Heart right ventricle (tissue), 16 donors: ENCODE data around the gene AJM1. TPM values are rescaled to one million over a fixed set of nuclear protein-coding genes. Genes with fewer than 3 reads are reported as not detected.

ENCODE experiments used
- ATAC-seq, 8 donors: fragments of 200-7000 bp; cut with Tn5 transposase; one replicate each; pipeline ENCODE4 v1.9.1; 2020; ENCODE audit warnings: mild to moderate bottlenecking in 8 of 8, moderate library complexity in 8 of 8, moderate number of reproducible peaks in 1 of 8
- DNase-seq, 2 donors: peaks; one replicate each; pipeline ENCODE4 v3.0.0-alpha.2; 2020
- H3K27ac ChIP-seq, 10 donors: fragments of 200-600 bp; sonication (generic) in 2 of 10; one replicate each; pipeline versions ENCODE4 v1.5.0 to v1.8.0; 2020 to 2022; ENCODE audit warnings: mild to moderate bottlenecking in 3 of 10
- H3K27me3 ChIP-seq, 7 donors: fragments of 200-600 bp; one replicate each; pipeline ENCODE4 v1.8.0; 2021 to 2022; ENCODE audit warnings: mild to moderate bottlenecking in 2 of 7
- H3K36me3 ChIP-seq, 9 donors: fragments of 200-600 bp; sonication (generic) in 1 of 9; one replicate each; pipeline versions ENCODE4 v1.5.0 to v1.8.0; 2020 to 2022; ENCODE audit warnings: mild to moderate bottlenecking in 2 of 9
- H3K4me1 ChIP-seq, 9 donors: fragments of 200-600 bp; sonication (generic) in 1 of 9; one replicate each; pipeline versions ENCODE4 v1.5.0 to v1.8.0; 2020 to 2022; ENCODE audit warnings: mild to moderate bottlenecking in 4 of 9
- H3K4me3 ChIP-seq, 10 donors: fragments of 200-600 bp; sonication (generic) in 2 of 10; one replicate each; pipeline versions ENCODE4 v1.5.0 to v1.8.0; 2020 to 2022; ENCODE audit warnings: mild to moderate bottlenecking in 7 of 10, moderate library complexity in 2 of 10
- H3K9me3 ChIP-seq, 11 donors: fragments of 200-600 bp in 10 of 11; sonication (generic) in 2 of 11; one replicate each; pipeline versions ENCODE4 v1.5.0 to v1.8.0; 2013 to 2022; ENCODE audit warnings: mild to moderate bottlenecking in 2 of 11, control low read depth in 1 of 11, moderate library complexity in 1 of 11
- CTCF ChIP-seq, 9 donors: fragments of 200-600 bp; sonication (generic) in 2 of 9; IDR thresholded peaks; one replicate each; pipeline versions ENCODE4 v1.5.0 to v1.8.0; 2021 to 2022; ENCODE audit warnings: antibody characterized with exemption in 9 of 9, mild to moderate bottlenecking in 5 of 9, moderate library complexity in 1 of 9
- WGBS, 2 donors: extraction: QIAGEN DNeasy Blood & Tissue Kit; methylation state at CpG; one replicate each; pipeline ENCODE4 v1.1.7; 2013; ENCODE audit warnings: inconsistent platforms in 1 of 2; 5-methylcytosine and 5-hydroxymethylcytosine counted together
- intact Hi-C, 10 donors: fragments of 100-400 bp; cut with DNase I; formaldehyde crosslinking; loops; one replicate each; pipeline versions ENCODE4 v1.11.1 to v1.14.2; 2022
- polyA plus RNA-seq, 2 donors: library from polyadenylated mRNA; stranded (reverse); fragments of 200-250 nt; gene quantifications; one replicate each; pipeline ENCODE4 v1.2.3, GENCODE V29; 2013
- total RNA-seq, 10 donors: library from RNA; stranded (reverse); fragmentation: NEBNext Ultra II Directional in 3 of 10; extraction: Animal tissue kit (Norgen Biotek cat#: 25700) in 3 of 10; gene quantifications; one replicate each; pipeline versions ENCODE4 v1.2.1 to v1.2.4, GENCODE V29; 2021 to 2023
- donor health status: Arrhythmogenic right ventricular cardiomyopathy.
- donor health status: ischemic (EF 13 %, LVEDD 7.1; RV severe dilation, severe dysfunction).
- donor health status: healthy with polysubstance abuse.
- donor health status: DM: no; HTN: yes; CAD: no.
- donor health status: DM: no; HTN: no; CAD: no.
- donor health status: ischemic (EF 25% LVEDD 6.9; RV normal size, moderate dysfunction).
- donor health status: ischemic (EF 25% LVEDD 5.7; RV mildly dilated, moderate dysfunction).
- donor health status: healthy.
- donor health status: DM: yes; HTN: yes; CAD: no.
- donor health status: Ischemic cardiomyopathy.
- donor health status: ischemic (EF 35%, LVEDD 5.7; RV mildly dilated, moderate dysfunction).
- donor health status: nonischemic (EF 11% LVEDD 7.7; RV severe dilation, severe dysfunction).
- donor health status: DM: yes; HTN: yes; CAD: no.
- donor health status: PGD.
- donor health status: ischemic (EF 29% LVEDD 5.4; RV normal size, mild dysfunction).
- donor health status: nonischemic (EF 23%, LVEDD 6.1; RV moderate dilation, normal function).

Gene AJM1
- total and polyA plus RNA-seq, 12 donors, result 3.4 to 8.3 (median 5.9) TPM

- H3K9me3 ChIP-seq, result no peaks in the 10 kb centered on the region
- no peak for ATAC-seq
- 92 to 94% methylated on average over 44 of the region's 44 CpGs for WGBS, 2 donors
- intact Hi-C loops, result no loop called here
- peaks cover 0 to 74% (median 33%) of the 10 kb centered on the region in 9 donors for H3K36me3 ChIP-seq
- H3K27ac ChIP-seq, result no peak overlapping the region
- TF ChIP-seq CTCF (IDR thresholded peaks at IDR 0.05), result no peak
- DNase-seq, result no peak
- H3K4me1 ChIP-seq, result peaks cover 0 to 15% (median 7%) of the 10 kb centered on the region in 9 donors
- no peak overlapping the region for H3K4me3 ChIP-seq
- H3K27me3 ChIP-seq, result no peaks in the 10 kb centered on the region
Measured at GRCh38 chr9:136825295-136826187, 16.7 kb upstream of the AJM1 start.

- Histone ChIP-seq H3K9me3 (no peaks in the 10 kb centered on the region), H3K27me3 (no peaks in the 10 kb centered on the region), H3K36me3 (peaks cover 0 to 80% (median 38%) of the 10 kb centered on the region in 9 donors), H3K4me1 (peaks cover 0 to 9% (median 5%) of the 10 kb centered on the region in 9 donors), H3K4me3 (no peak overlapping the region), H3K27ac (no peak overlapping the region)
- no peak for TF ChIP-seq CTCF (IDR thresholded peaks at IDR 0.05)
- 93 to 94% methylated on average over 17 of the region's 17 CpGs for WGBS, 2 donors
- intact Hi-C loops, result no loop called here
- ATAC-seq (no peak), DNase-seq (no peak)
Measured at GRCh38 chr9:136826188-136826541, 16.1 kb upstream of the AJM1 start.

- intact Hi-C loops, result no loop called here
- 93 to 95% methylated on average over 24 of the region's 24 CpGs for WGBS, 2 donors
- DNase-seq, result no peak
Measured at GRCh38 chr9:136826703-136827582, 15.3 kb upstream of the AJM1 start.

More at GRCh38 chr9:136826703-136827582, 15.3 kb upstream of the AJM1 start:
- Histone ChIP-seq H3K27ac (no peak overlapping the region), H3K36me3 (peaks cover 0 to 88% (median 45%) of the 10 kb centered on the region in 9 donors), H3K4me3 (no peak overlapping the region), H3K27me3 (no peaks in the 10 kb centered on the region), H3K9me3 (no peaks in the 10 kb centered on the region), H3K4me1 (peaks cover 0 to 4% (median under 1%) of the 10 kb centered on the region in 9 donors)
- ATAC-seq, result no peak
- no peak for TF ChIP-seq CTCF (IDR thresholded peaks at IDR 0.05)
